ENCODE results near the gene BICDL2.
A peak's percentile ranks its signal among the peaks of the same experiment; 100 is the strongest.

The BICDL2 gene

GRCh38 chr16:3038256-3038655 is 1.5 kb upstream of the BICDL2 start:
- Histone ChIP-seq H3K9me3 (ENCODE audit: insufficient read depth, low read depth, low read length) (no peaks in the 10 kb centered on the region), H3K23ac (ENCODE audit: low read length) (no peak overlapping the region), H2BK120ac (ENCODE audit: insufficient read depth, low read length, poor library complexity) (no peak overlapping the region), H3K36me3 (ENCODE audit: control insufficient read depth in 1 of 2, insufficient read depth in 2 of 2, low read length in 2 of 2) (no peaks in the 10 kb centered on the region), H3K4me3 (ENCODE audit: low read depth, low read length) (no peak overlapping the region), H4K12ac (ENCODE audit: low read depth, low read length) (no peak overlapping the region), H3K9ac (ENCODE audit: low read length) (no peak overlapping the region), H3K27me3 (ENCODE audit: insufficient read depth, low read length) (peaks cover 10% of the 10 kb centered on the region), H2AK5ac (ENCODE audit: low read length) (no peak overlapping the region), H4K8ac (ENCODE audit: low read depth, low read length) (no peak overlapping the region), H3K4me1 (ENCODE audit: control insufficient read depth in 1 of 2, insufficient read depth in 2 of 2, low read length in 2 of 2) (peaks cover 3 to 5% of the 10 kb centered on the region in 2 experiments), H2AFZ (ENCODE audit: insufficient read depth, low read length, poor library complexity) (no peak overlapping the region), H3K4me2 (ENCODE audit: low read length) (no peak overlapping the region), H4K91ac (ENCODE audit: low read depth, low read length) (no peak overlapping the region), H3K79me1 (ENCODE audit: low read length) (peaks cover 1% of the 10 kb centered on the region), H3K14ac (ENCODE audit: low read length) (no peak overlapping the region), H3K4ac (ENCODE audit: low read depth, low read length) (no peak overlapping the region), H3K79me2 (ENCODE audit: control insufficient read depth, insufficient read depth, low read length, poor library complexity) (no peaks in the 10 kb centered on the region), H3K18ac (ENCODE audit: low read length) (no peak overlapping the region), H3K27ac (ENCODE audit: low read depth, low read length) (no peak overlapping the region), H2BK5ac (ENCODE audit: low read depth, low read length, poor library complexity) (no peak overlapping the region), H2BK12ac (ENCODE audit: low read length) (no peak overlapping the region)
- DNase-seq, result peak in 1 of 2 donors; percentile 35
- WGBS (ENCODE audit: extremely low coverage, insufficient coverage, insufficient read length), result no CpG with 5 or more reads among the region's 11 CpGs

- Histone ChIP-seq H4K8ac (ENCODE audit: low read depth, low read length) (no peak overlapping the region), H3K4me3 (ENCODE audit: low read depth, low read length) (peak overlapping the region; percentile 26), H3K36me3 (ENCODE audit: control insufficient read depth in 1 of 2, insufficient read depth in 2 of 2, low read length in 2 of 2) (no peaks in the 10 kb centered on the region), H3K79me2 (ENCODE audit: control insufficient read depth, insufficient read depth, low read length, poor library complexity) (no peaks in the 10 kb centered on the region), H3K4me2 (ENCODE audit: low read length) (peak overlapping the region; percentile 51), H2AK5ac (ENCODE audit: low read length) (no peak overlapping the region), H2BK12ac (ENCODE audit: low read length) (no peak overlapping the region), H3K27ac (ENCODE audit: low read depth, low read length) (no peak overlapping the region), H3K27me3 (ENCODE audit: insufficient read depth, low read length) (peaks cover 10% of the 10 kb centered on the region), H3K79me1 (ENCODE audit: low read length) (peaks cover 1% of the 10 kb centered on the region), H3K4ac (ENCODE audit: low read depth, low read length) (no peak overlapping the region), H2BK120ac (ENCODE audit: insufficient read depth, low read length, poor library complexity) (no peak overlapping the region), H4K91ac (ENCODE audit: low read depth, low read length) (no peak overlapping the region), H3K4me1 (ENCODE audit: control insufficient read depth in 1 of 2, insufficient read depth in 2 of 2, low read length in 2 of 2) (peaks cover 5 to 7% of the 10 kb centered on the region in 2 experiments), H3K18ac (ENCODE audit: low read length) (no peak overlapping the region), H3K9ac (ENCODE audit: low read length) (no peak overlapping the region), H3K14ac (ENCODE audit: low read length) (peak overlapping the region; percentile 25), H2BK5ac (ENCODE audit: low read depth, low read length, poor library complexity) (no peak overlapping the region), H3K9me3 (ENCODE audit: insufficient read depth, low read depth, low read length) (no peaks in the 10 kb centered on the region), H4K12ac (ENCODE audit: low read depth, low read length) (peak overlapping the region; percentile 28), H2AFZ (ENCODE audit: insufficient read depth, low read length, poor library complexity) (no peak overlapping the region), H3K23ac (ENCODE audit: low read length) (no peak overlapping the region)
- no CpG with 5 or more reads among the region's 40 CpGs for WGBS (ENCODE audit: extremely low coverage, insufficient coverage, insufficient read length)
- DNase-seq, result no peak
Measured at GRCh38 chr16:3035972-3036725, 595 bp downstream of the BICDL2 start.

GRCh38 chr16:3035289-3035971 is 1.3 kb downstream of the BICDL2 start:
- no peak overlapping the region for H3K4me2 ChIP-seq (ENCODE audit: low read length)
- H3K18ac ChIP-seq (ENCODE audit: low read length), result no peak overlapping the region
- H3K36me3 ChIP-seq (ENCODE audit: control insufficient read depth in 1 of 2, insufficient read depth in 2 of 2, low read length in 2 of 2), result no peaks in the 10 kb centered on the region
- no peak for DNase-seq
- H3K4me3 ChIP-seq (ENCODE audit: low read depth, low read length), result no peak overlapping the region
- no peak overlapping the region for H2AFZ ChIP-seq (ENCODE audit: insufficient read depth, low read length, poor library complexity)
- no peak overlapping the region for H2BK120ac ChIP-seq (ENCODE audit: insufficient read depth, low read length, poor library complexity)
- H3K27me3 ChIP-seq (ENCODE audit: insufficient read depth, low read length), result peaks cover 10% of the 10 kb centered on the region
- no peak overlapping the region for H4K91ac ChIP-seq (ENCODE audit: low read depth, low read length)
- no peak overlapping the region for H2BK12ac ChIP-seq (ENCODE audit: low read length)
- no peak overlapping the region for H4K12ac ChIP-seq (ENCODE audit: low read depth, low read length)
- no peaks in the 10 kb centered on the region for H3K79me2 ChIP-seq (ENCODE audit: control insufficient read depth, insufficient read depth, low read length, poor library complexity)
- H3K23ac ChIP-seq (ENCODE audit: low read length), result no peak overlapping the region
- H3K9ac ChIP-seq (ENCODE audit: low read length), result no peak overlapping the region
- no peak overlapping the region for H2BK5ac ChIP-seq (ENCODE audit: low read depth, low read length, poor library complexity)
- H3K4ac ChIP-seq (ENCODE audit: low read depth, low read length), result no peak overlapping the region
- H3K27ac ChIP-seq (ENCODE audit: low read depth, low read length), result no peak overlapping the region
- no peak overlapping the region for H3K14ac ChIP-seq (ENCODE audit: low read length)
- H3K9me3 ChIP-seq (ENCODE audit: insufficient read depth, low read depth, low read length), result no peaks in the 10 kb centered on the region
- H4K8ac ChIP-seq (ENCODE audit: low read depth, low read length), result no peak overlapping the region
- H3K4me1 ChIP-seq (ENCODE audit: control insufficient read depth in 1 of 2, insufficient read depth in 2 of 2, low read length in 2 of 2), result peaks cover 5 to 7% of the 10 kb centered on the region in 2 experiments
- H2AK5ac ChIP-seq (ENCODE audit: low read length), result no peak overlapping the region
- peaks cover 1% of the 10 kb centered on the region for H3K79me1 ChIP-seq (ENCODE audit: low read length)
- WGBS (ENCODE audit: extremely low coverage, insufficient coverage, insufficient read length), result no CpG with 5 or more reads among the region's 19 CpGs

GRCh38 chr16:3032624-3033023 is 4.1 kb downstream of the BICDL2 start:
- Histone ChIP-seq H3K79me2 (ENCODE audit: control insufficient read depth, insufficient read depth, low read length, poor library complexity) (no peaks in the 10 kb centered on the region), H2AFZ (ENCODE audit: insufficient read depth, low read length, poor library complexity) (no peak overlapping the region), H3K9ac (ENCODE audit: low read length) (no peak overlapping the region), H4K91ac (ENCODE audit: low read depth, low read length) (no peak overlapping the region), H3K23ac (ENCODE audit: low read length) (no peak overlapping the region), H3K4me3 (ENCODE audit: low read depth, low read length) (no peak overlapping the region), H2BK12ac (ENCODE audit: low read length) (no peak overlapping the region), H3K4me1 (ENCODE audit: control insufficient read depth in 1 of 2, insufficient read depth in 2 of 2, low read length in 2 of 2) (peaks cover 10 to 11% of the 10 kb centered on the region in 2 experiments), H3K4ac (ENCODE audit: low read depth, low read length) (no peak overlapping the region), H3K4me2 (ENCODE audit: low read length) (no peak overlapping the region), H2BK5ac (ENCODE audit: low read depth, low read length, poor library complexity) (no peak overlapping the region), H3K27ac (ENCODE audit: low read depth, low read length) (no peak overlapping the region), H4K8ac (ENCODE audit: low read depth, low read length) (no peak overlapping the region), H3K14ac (ENCODE audit: low read length) (no peak overlapping the region), H3K36me3 (ENCODE audit: control insufficient read depth in 1 of 2, insufficient read depth in 2 of 2, low read length in 2 of 2) (no peaks in the 10 kb centered on the region), H3K18ac (ENCODE audit: low read length) (no peak overlapping the region), H2AK5ac (ENCODE audit: low read length) (no peak overlapping the region), H3K9me3 (ENCODE audit: insufficient read depth, low read depth, low read length) (no peaks in the 10 kb centered on the region), H2BK120ac (ENCODE audit: insufficient read depth, low read length, poor library complexity) (no peak overlapping the region), H4K12ac (ENCODE audit: low read depth, low read length) (no peak overlapping the region), H3K79me1 (ENCODE audit: low read length) (no peaks in the 10 kb centered on the region), H3K27me3 (ENCODE audit: insufficient read depth, low read length) (peaks cover 10% of the 10 kb centered on the region)
- no peak for DNase-seq
- no CpG with 5 or more reads among the region's 7 CpGs for WGBS (ENCODE audit: extremely low coverage, insufficient coverage, insufficient read length)

Measured in trophoblast cell (in vitro differentiated cells and primary cell).